ENCODE data around the gene TMEM163.
"Not testable (repeated sequence)": the region's sequence is repeated elsewhere in the genome, so short reads cannot be mapped to it uniquely, and the experiment has no call there.

Gene TMEM163

DNA sequence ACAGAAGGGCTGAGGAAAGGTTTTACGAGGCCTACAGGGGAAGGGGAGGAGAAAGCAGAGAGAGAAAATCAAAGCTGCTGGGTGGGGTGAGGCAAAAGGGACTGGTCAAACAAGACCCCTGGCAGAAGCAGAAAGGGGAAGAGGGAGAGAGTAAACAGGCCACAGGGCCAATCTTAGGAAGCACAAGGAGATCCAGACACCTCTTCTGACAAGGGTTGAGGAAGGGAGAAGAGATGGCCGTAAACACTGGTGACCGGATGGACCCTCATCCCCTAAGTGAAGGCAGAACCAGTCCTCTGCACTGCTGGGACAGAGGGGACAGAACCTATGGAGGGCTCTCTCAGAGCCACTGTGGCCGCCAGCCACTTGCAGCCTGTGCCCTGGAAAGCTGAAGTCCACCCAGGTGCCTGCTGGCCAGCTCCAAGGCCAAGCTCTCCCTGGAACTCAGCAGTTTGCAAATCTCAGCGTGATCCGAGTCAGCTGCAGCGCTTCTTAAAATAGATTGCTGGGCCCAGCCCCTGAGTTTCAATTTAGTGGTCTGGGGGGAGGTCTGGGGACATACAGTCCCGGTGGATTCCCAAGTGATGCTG is 108.8 kb downstream of the TMEM163 start:
- DNase-seq, result no peak

DNA sequence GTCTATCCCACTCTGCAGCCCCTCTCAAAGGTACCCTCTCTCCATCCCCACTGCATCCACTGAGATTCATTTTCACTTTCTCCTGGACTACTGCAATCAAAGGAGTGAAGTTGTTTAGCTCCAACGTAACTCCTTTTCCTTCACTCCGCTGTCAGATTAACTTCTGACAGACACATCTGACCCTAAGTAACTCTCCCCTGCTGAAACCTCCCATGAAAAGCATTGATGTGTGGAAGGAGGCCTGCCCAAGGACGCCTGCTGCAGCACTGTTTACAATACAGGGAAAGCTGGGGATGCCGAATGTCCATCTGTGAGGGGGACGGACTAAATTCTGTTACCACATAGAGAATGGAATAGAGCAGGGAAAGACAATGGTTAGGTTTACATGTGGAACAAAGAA is 114.8 kb downstream of the TMEM163 start:
- DNase-seq, result no peak

DNA sequence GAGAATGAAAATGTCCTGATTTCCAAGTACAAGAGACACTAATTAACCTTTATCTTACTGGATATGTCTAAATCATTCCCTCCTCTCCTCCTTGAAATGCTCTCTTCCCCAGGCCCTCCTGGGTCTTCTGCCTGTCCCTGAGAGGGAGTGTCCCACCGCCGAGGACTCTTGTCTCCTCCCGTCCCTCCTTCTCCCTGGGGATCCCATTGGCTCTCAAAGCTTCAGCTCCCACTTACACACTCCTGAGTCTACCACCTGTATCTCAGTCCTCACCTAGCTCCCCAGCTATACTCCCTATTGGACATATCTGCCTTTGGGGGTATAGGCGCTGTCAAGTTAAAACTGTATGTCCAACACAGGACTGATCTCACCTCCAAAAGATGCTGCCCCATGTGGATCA is 116.1 kb downstream of the TMEM163 start:
- DNase-seq, result no peak

- DNase-seq, result no peak
Observed at GRCh38 chr2:134601264-134601663, 117.5 kb downstream of the TMEM163 start.

GRCh38 chr2:134600208-134600607 is 118.6 kb downstream of the TMEM163 start:
- no peak for DNase-seq

- no peak for DNase-seq
Observed at GRCh38 chr2:134599236-134599635, 119.6 kb downstream of the TMEM163 start.

- no peak for DNase-seq
Observed at GRCh38 chr2:134594399-134594798, 124.4 kb downstream of the TMEM163 start.

GRCh38 chr2:134593519-134593918 is 125.3 kb downstream of the TMEM163 start:
- no peak for DNase-seq

GRCh38 chr2:134592377-134592776 is 126.4 kb downstream of the TMEM163 start:
- DNase-seq, result no peak

DNA sequence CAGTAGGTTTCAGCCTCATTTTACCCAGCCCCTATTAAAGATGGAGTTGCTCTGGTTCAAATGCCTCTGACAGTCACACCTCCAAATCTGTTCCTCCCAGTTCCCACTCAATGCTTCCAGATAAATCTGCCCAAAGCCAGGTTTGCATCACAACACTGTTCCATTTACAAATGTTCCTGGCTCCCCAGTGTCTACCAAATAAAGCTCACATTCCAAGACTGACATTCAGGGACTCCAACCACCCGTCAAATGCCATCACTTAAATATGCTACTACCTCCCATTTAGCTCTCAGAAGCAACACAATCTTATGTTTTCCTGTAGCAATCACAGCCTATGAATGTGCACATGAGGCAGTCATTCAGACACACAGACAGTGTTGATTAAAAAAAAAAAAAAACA is 127.3 kb downstream of the TMEM163 start:
- DNase-seq, result no peak

DNA sequence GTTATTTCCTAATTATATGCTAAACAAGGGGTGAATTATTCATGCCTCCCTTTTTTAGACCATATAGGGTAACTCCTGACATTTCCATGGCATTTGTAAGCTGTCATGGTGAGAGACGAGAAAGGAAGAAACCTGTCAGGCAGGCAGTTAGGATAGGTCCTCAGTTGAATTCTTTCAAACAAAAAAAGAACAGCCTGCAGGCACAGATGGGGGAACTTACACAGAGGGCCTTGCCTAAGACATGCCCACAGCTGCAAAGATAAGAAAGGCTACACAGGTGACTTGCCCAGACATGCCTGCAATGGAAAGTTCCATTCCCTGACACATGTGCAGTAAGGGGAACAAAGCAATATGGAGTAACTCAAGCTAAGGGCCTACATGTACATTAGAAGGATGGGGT is 128.1 kb downstream of the TMEM163 start:
- no peak for DNase-seq

GRCh38 chr2:134589171-134590083 is 129.4 kb downstream of the TMEM163 start:
- not testable (repeated sequence) for DNase-seq

DNA sequence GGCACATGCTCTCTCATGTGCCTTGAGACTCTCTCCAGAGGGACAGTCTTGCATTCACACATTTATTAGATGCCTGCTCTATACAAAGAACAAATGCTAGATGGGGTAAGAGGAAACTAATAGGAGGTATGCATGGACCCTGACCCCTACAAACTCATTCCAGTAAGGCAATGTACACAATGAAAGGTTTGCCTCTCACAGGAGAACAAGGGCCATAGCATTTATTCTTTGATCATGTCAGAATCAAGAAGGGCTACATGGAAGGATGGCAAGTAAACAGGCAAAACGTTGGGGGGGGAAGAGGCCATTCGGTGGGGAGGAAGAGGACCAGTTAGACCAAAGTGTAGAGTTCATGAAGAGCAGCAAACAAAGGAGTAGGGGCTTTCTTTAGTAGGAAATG is 130.2 kb downstream of the TMEM163 start:
- DNase-seq, result no peak

DNA sequence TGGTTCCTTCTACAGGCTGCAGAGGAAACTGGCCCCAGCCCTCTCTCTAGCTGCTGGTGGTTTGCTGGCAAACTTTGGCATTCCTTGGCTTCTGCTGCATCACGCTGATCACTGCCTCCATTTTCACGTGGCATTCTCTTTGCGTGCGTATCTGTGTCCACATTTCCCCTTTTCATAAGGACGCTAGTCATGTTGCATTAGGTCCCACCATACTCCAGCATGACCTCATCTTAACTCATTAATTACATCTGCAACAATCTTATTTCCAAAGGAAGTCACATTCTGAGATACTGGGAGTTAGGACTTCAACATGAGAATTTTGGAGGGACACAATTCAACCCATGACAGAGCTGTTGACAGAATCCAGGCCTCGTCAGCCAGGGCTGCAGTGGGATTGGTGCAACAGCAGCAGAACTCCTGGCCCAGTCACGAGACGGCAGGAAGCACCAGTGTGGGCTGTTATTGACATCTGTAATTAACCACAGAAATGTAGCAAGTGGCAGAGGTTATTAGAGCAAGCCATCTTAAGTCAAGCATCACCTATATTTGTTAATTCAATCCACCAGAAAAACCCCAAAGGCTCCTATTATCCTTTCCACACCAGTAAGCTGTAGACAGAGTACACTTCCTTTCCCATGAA is 132.4 kb downstream of the TMEM163 start:
- DNase-seq, result no peak

GRCh38 chr2:134583997-134584520 is 134.7 kb downstream of the TMEM163 start:
- no peak for DNase-seq

DNA sequence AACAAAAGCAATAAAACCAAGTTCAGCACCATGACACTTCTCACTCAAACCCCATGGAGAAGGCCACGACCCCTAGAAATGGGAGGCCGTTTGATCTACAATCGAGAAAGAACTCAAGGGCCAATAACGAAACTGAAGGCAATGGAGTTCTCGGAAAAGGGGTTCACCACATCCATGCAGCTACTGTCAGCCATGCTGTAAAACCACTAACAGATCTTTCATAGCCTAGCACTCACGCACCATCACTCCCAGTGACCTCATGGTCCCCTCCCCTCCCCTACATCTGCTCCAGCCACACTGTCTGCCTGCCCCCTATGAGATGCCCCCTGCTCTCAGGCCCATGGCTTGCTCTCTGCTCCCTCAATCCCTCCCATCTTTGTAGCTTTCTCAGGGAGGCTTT is 135.3 kb downstream of the TMEM163 start:
- no peak for DNase-seq

- no peak for DNase-seq
Observed at GRCh38 chr2:134582547-134582899, 136.3 kb downstream of the TMEM163 start.

GRCh38 chr2:134581877-134582546 is 136.8 kb downstream of the TMEM163 start:
- DNase-seq, result no peak

GRCh38 chr2:134578316-134578715 is 140.5 kb downstream of the TMEM163 start:
- no peak for DNase-seq

DNA sequence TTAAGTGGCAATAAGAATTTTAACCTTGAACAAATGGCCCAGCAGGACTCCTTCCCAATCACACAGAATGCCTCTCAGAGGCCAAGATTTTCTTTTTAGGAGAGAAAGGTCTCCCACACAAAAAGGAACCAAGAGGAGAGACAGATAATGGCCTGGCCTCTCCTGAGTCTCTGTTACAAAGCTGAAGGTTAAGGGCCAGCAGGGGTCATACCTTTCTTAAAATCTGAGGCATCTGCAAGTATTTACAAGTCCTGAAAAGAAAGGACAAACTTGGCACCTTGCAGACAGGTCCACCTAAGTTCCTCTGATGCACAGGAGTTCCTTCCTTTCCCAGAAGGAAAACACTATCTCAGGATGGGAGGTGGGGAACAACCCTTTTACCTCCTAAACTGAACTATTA is 142.3 kb downstream of the TMEM163 start:
- no peak for DNase-seq

DNA sequence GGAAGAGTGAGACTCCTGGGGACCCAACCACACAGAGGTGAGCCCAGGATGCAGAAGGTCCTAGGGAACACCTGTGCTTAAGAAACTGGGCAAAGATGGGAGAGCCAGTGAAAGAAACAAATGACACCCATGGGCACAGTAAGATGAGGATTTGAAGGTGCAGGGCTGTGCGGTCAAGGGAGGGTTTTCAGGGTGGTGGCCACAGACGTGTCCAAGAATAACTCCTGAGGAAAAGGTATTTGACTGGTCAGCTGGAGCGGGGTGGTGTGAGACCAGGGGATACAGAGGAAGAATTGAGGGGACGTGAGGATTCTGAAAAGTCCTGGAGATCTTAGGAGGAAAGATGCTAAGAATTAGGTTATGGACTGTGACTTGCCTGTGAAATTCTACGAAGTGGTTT is 142.9 kb downstream of the TMEM163 start:
- no peak for DNase-seq

DNA sequence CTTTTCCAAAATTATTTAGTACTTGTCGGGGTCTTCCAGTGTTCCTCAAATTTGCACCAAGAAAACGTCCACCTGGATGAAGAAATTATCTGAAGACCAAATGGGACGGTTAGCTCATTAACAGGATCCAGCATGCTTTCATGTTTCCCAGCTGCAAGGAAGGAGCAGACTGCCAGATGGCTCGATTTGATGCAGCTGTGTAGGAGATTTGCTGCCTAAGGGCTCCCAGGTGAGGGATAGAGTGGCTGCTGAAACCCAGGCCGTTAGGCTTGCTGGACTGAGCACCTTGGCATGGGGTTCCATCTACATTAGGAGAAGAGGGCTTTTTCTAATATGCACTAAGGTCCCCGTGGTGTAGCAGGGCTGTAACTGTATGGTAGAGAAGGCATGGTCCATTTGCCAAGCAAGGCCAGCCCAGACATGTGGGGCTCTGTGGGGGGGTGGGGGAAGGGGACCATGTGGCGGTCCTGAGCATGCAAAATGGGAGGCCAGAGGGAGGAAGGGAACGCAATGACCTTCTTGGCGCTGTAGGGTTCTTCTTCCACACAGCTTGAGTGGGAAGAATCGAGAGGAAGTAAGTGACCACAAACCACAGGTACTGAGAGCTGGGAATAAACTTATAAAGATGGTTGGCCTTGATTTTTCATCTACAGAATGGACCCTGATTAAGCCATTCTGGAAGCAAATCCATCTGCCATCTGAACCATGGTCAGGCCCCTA is 144.0 kb downstream of the TMEM163 start:
- DNase-seq, result no peak

DNA sequence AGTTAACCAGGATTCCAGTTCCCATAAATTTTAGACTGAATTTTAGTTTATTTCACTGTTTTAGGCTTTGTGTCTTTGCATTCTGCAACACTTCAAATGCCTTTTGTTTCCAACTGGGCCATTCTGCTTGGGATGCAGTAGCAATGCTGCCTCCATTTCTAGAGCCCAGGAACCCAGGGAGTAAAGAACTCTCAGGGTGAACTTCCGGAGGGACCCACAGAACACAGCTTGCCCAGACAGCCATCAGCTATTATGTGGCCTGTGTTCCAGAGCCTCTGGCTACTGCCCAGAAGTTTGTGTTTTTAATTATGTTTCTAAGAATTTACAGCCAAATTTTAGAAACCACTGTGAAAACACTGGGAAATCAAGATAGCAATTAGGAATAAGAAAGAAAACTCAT is 145.1 kb downstream of the TMEM163 start:
- no peak for DNase-seq
